HCT116 (cell line): ENCODE results near the gene ADD1. TPM values are rescaled to one million over a fixed set of nuclear protein-coding genes. Genes with fewer than 3 reads are reported as not detected.

Source experiments
- ATAC-seq: fragments of 200-7000 bp; cut with Tn5 transposase; 2 replicates; pipeline ENCODE4 v1.9.1; 2020; ENCODE audit warnings: mild to moderate bottlenecking, moderate library complexity
- BruUV-seq: library from RNA; stranded (reverse); fragments of 400-500 nt; replicated peaks from 2 replicates; lab custom pipeline; 2021; lab: Mats Ljungman, UMichigan
- CTCF ChIA-PET: fragments of 300-600 bp; sonication (Branson Sonifier 250); formaldehyde crosslinking; loops from one replicate; lab custom pipeline; 2021; ENCODE audit warnings: antibody characterized with exemption; lab: Charles Lee
- POLR2A ChIA-PET: fragments of 300-600, 350-600 bp; sonication (Branson Sonifier 250); formaldehyde crosslinking; loops from one replicate; lab custom pipeline; 2021; ENCODE audit warnings: antibody characterized with exemption; lab: Charles Lee
- RAD21 ChIA-PET, 2 experiments: fragments of 300-600 bp; sonication (Branson Sonifier 250); formaldehyde crosslinking; loops; one replicate each; lab custom pipeline; 2023; ENCODE audit warnings: low total read pairs in 2 of 2; ENCODE audit not compliant: uncharacterized antibody in 2 of 2, unreplicated experiment in 2 of 2, low non-redundant PET in 1 of 2; lab: Charles Lee
- DNase-seq: peaks from one replicate; pipeline ENCODE4 v3.0.0-alpha.2; 2010; ENCODE audit warnings: low read depth, low spot score
- H2AFZ ChIP-seq: fragments of 200-600 bp; shearing (Covaris generic), sonication (generic); 2 replicates; pipeline ENCODE4 v1.6.1; 2017; ENCODE audit warnings: low read depth, mixed run types, mixed read lengths, antibody characterized with exemption, low read length; ENCODE audit not compliant: poor library complexity, severe bottlenecking
- H3K27ac ChIP-seq: 2 replicates; pipeline ENCODE4 v1.5.1; 2012; ENCODE audit warnings: low read depth, low read length
- H3K27me3 ChIP-seq: fragments of 200-600 bp; sonication (generic); 2 replicates; pipeline ENCODE4 v1.6.1; 2016; ENCODE audit warnings: mixed run types, low read length, mixed read lengths; ENCODE audit not compliant: insufficient read depth
- H3K36me3 ChIP-seq, 2 experiments: fragments of 200-500 bp in 1 of 2; fragments of 200-600 bp in 1 of 2; sonication (Bioruptor generic) in 1 of 2; sonication (generic) in 1 of 2; 2 replicates each; pipeline versions ENCODE4 v1.5.1 to v1.6.1; 2014 to 2016; ENCODE audit warnings: low read length in 2 of 2, inconsistent platforms in 1 of 2, mixed read lengths in 1 of 2, mixed run types in 1 of 2; ENCODE audit not compliant: insufficient read depth in 2 of 2, control insufficient read depth in 1 of 2
- H3K4me1 ChIP-seq, 2 experiments: fragments of 200-600 bp in 1 of 2; sonication (generic) in 1 of 2; 2 replicates each; pipeline versions ENCODE4 v1.5.1 to v1.6.1; 2012 to 2017; ENCODE audit warnings: low read length in 2 of 2, inconsistent platforms in 1 of 2, mild to moderate bottlenecking in 1 of 2, mixed read lengths in 1 of 2, mixed run types in 1 of 2, moderate library complexity in 1 of 2; ENCODE audit not compliant: insufficient read depth in 2 of 2, control insufficient read depth in 1 of 2
- H3K4me2 ChIP-seq: fragments of 200-600 bp; sonication (generic); 2 replicates; pipeline ENCODE4 v1.6.1; 2017; ENCODE audit warnings: mixed run types, low read length, mixed read lengths
- H3K4me3 ChIP-seq, 2 experiments: fragments of 200-600 bp in 1 of 2; sonication (generic) in 1 of 2; replicated peaks in 1 of 2; 2 replicates each; pipeline ENCODE4 v1.5.1; 2011 to 2016; ENCODE audit warnings: low read length in 2 of 2, control low read depth in 1 of 2, low read depth in 1 of 2, mild to moderate bottlenecking in 1 of 2, mixed read lengths in 1 of 2, mixed run types in 1 of 2
- H3K79me2 ChIP-seq: fragments of 200-600 bp; sonication (generic); 2 replicates; pipeline ENCODE4 v1.6.1; 2017; ENCODE audit warnings: mild to moderate bottlenecking, mixed run types, low read length, moderate library complexity, mixed read lengths; ENCODE audit not compliant: insufficient read depth
- H3K9ac ChIP-seq: fragments of 200-600 bp; sonication (generic); 2 replicates; pipeline ENCODE4 v1.6.1; 2016; ENCODE audit warnings: low read length, mixed read lengths
- H3K9me2 ChIP-seq: fragments of 200-600 bp; sonication (generic), shearing (Covaris generic); 2 replicates; pipeline ENCODE4 v1.6.1; 2017; ENCODE audit warnings: mixed run types, mild to moderate bottlenecking, moderate library complexity; ENCODE audit not compliant: insufficient read depth
- H3K9me3 ChIP-seq, 2 experiments: fragments of 200-500 bp in 1 of 2; fragments of 200-600 bp in 1 of 2; sonication (Bioruptor generic) in 1 of 2; sonication (generic) in 1 of 2; 2 replicates each; pipeline ENCODE4 v1.6.1; 2014 to 2017; ENCODE audit warnings: low read length in 2 of 2, mixed read lengths in 2 of 2, inconsistent platforms in 1 of 2, low read depth in 1 of 2, mild to moderate bottlenecking in 1 of 2, mixed run types in 1 of 2, moderate library complexity in 1 of 2; ENCODE audit not compliant: control insufficient read depth in 1 of 2, insufficient read depth in 1 of 2
- H4K20me1 ChIP-seq: fragments of 200-600 bp; sonication (generic), shearing (Covaris generic); 2 replicates; pipeline ENCODE4 v1.6.1; 2017; ENCODE audit warnings: mixed run types, mild to moderate bottlenecking, moderate library complexity; ENCODE audit not compliant: insufficient read depth
- EGR1 ChIP-seq: IDR thresholded peaks from 2 replicates; pipeline ENCODE4 v1.6.1; 2012; ENCODE audit warnings: low read depth
- ELF1 ChIP-seq: IDR thresholded peaks from 2 replicates; pipeline ENCODE4 v1.6.1; 2012; ENCODE audit warnings: low read depth, borderline replicate concordance
- EZH2 ChIP-seq: fragments of 200-600 bp; sonication (generic); IDR thresholded peaks from 2 replicates; pipeline ENCODE4 v1.6.1; 2017; ENCODE audit warnings: antibody characterized with exemption, mixed run types
- EZH2phosphoT487 ChIP-seq: fragments of 200-600 bp; IDR thresholded peaks from 2 replicates; pipeline ENCODE4 v1.6.1; 2018; ENCODE audit warnings: antibody characterized with exemption, borderline replicate concordance
- POLR2AphosphoS5 ChIP-seq: IDR thresholded peaks from 2 replicates; pipeline ENCODE4 v1.6.1; 2011; ENCODE audit warnings: mild to moderate bottlenecking, low read depth, low read length, moderate library complexity
- SIN3A ChIP-seq: IDR thresholded peaks from 2 replicates; pipeline ENCODE4 v1.6.1; 2012; ENCODE audit warnings: low read depth
- SRF ChIP-seq: IDR thresholded peaks from 2 replicates; pipeline ENCODE4 v1.6.1; 2012; ENCODE audit warnings: low read depth
- TCF7L2 ChIP-seq: IDR thresholded peaks from 2 replicates; pipeline ENCODE4 v1.7.0; 2011; ENCODE audit warnings: borderline replicate concordance, inconsistent platforms; ENCODE audit not compliant: insufficient read depth, insufficient read length; ENCODE audit errors: extremely low read depth
- ZNF274 ChIP-seq: fragments of 200-500 bp; sonication (Bioruptor generic); IDR thresholded peaks from 2 replicates; pipeline ENCODE4 v1.6.1; 2014; ENCODE audit warnings: mild to moderate bottlenecking, low read depth, low read length, inconsistent platforms
- intact Hi-C: fragments of 100-400 bp; cut with micrococcal nuclease; formaldehyde crosslinking; loops from 2 replicates; pipeline ENCODE4 v1.10.0; 2022
- total RNA-seq: library from RNA; stranded (reverse); gene quantifications from one replicate; pipeline ENCODE4 v1.2.1, GENCODE V29; 2021; ENCODE audit not compliant: unreplicated experiment

ADD1 gene
- total RNA-seq, 1 experiment from 2014 or later: 139 TPM

DNA sequence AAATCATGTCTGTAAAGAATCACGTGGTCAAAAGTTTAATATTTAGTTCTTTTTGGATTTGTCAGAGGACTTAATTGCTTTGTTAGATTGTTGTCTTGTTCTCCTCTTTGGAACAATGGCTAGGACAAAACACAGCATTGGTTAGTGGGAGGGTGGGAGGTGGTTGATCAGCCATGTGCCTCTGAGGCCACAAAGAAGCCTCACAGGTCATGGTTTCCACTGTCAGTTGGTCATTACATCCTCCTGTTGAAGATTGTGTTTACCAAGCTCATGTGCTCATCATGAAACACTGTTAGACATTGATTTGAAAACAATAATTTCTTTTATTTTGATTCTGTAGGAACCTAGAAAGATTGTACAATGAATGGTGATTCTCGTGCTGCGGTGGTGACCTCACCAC, 31.9 kb downstream of the ADD1 start:
- no peaks in the 10 kb centered on the region for H3K9me3 ChIP-seq
- H3K27me3 ChIP-seq: no peaks in the 10 kb centered on the region
- ChIA-PET POLR2A (no interaction called here), RAD21 (no interaction called here), CTCF (no interaction called here)
- no peaks in the 10 kb centered on the region; a peak in 2 of 4 replicates for H3K36me3 ChIP-seq
- no peak overlapping the region for H3K4me2 ChIP-seq
- H3K27ac ChIP-seq: no peak overlapping the region
- no peak overlapping the region for H2AFZ ChIP-seq
- DNase-seq (no peak), ATAC-seq (no peak)
- no peaks in the 10 kb centered on the region for H3K9me2 ChIP-seq
- no peak overlapping the region for H3K9ac ChIP-seq
- no peak overlapping the region for H3K4me3 ChIP-seq
- peaks cover 58% of the 10 kb centered on the region for H3K79me2 ChIP-seq
- peaks cover 0 to 8% of the 10 kb centered on the region in 2 experiments; a peak in 2 of 4 replicates for H3K4me1 ChIP-seq
- no peaks in the 10 kb centered on the region; the same call in 1 of the 2 replicates for H4K20me1 ChIP-seq
- TF ChIP-seq POLR2AphosphoS5 (no peak), ELF1 (no peak), EZH2phosphoT487 (no peak), SIN3A (no peak), ZNF274 (no peak), EGR1 (no peak), TCF7L2 (no peak)
- no TSS peak for BruUV-seq
- intact Hi-C loops: no loop called here

DNA sequence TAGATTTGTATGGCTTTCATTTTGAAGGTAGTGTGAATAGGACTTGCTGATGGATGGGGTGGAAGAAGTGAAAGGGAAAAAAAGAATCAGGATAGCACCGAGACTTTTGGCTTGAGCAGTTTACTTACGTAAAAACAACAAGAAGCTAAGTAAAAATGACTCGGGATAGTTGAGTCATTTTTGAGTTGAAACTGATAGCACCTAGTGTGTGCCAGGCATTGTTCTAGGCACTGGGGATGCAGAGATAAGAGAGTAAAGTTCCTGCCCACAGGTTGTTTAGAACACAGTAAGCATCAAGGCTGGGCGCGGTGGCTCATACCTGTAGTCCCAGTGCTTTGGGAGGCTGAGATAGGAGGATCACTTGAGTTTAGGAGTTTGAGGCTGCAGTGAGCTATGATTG, 34.7 kb downstream of the ADD1 start:
- TF ChIP-seq EZH2 (no peak), SRF (no peak), EZH2phosphoT487 (no peak)
- intact Hi-C loops: no loop called here
- Histone ChIP-seq H3K9me2 (no peaks in the 10 kb centered on the region), H3K4me1 (no peaks in the 10 kb centered on the region), H3K9me3 (no peaks in the 10 kb centered on the region), H3K4me3 (no peak overlapping the region), H3K27ac (no peak overlapping the region), H3K36me3 (peaks cover 3% of the 10 kb centered on the region in 2 experiments; a peak in 2 of 4 replicates), H2AFZ (no peak overlapping the region), H4K20me1 (no peaks in the 10 kb centered on the region), H3K9ac (no peak overlapping the region), H3K79me2 (peaks cover 40% of the 10 kb centered on the region), H3K4me2 (no peak overlapping the region), H3K27me3 (no peaks in the 10 kb centered on the region)
- ChIA-PET POLR2A (interaction anchor here (1.4 kb wide), 1 partner anchor 12 kb away, joined by 3 read pairs; no protein-coding TSS in a partner anchor), CTCF (no interaction called here), RAD21 (no interaction called here)
- no TSS peak for BruUV-seq
- ATAC-seq (no peak), DNase-seq (no peak)
